Smooth muscle cell (in vitro differentiated cells): ENCODE data around the gene GDAP2. TPM values are rescaled to one million over a fixed set of nuclear protein-coding genes. Genes with fewer than 3 reads are reported as not detected.
A peak's percentile ranks its signal among the peaks of the same experiment; 100 is the strongest.

ENCODE experiments used
- DNase-seq: peaks from one replicate; lab custom pipeline; 2025; ENCODE audit not compliant: unreplicated experiment; lab: John Stamatoyannopoulos, UW
- H2AFZ ChIP-seq: fragments of 200-600 bp; sonication (generic); 2 replicates; pipeline ENCODE4 v1.6.0; 2016; ENCODE audit warnings: antibody characterized with exemption, low read depth, mild to moderate bottlenecking
- H3F3A ChIP-seq: fragments of 200-600 bp; sonication (generic); 2 replicates; pipeline ENCODE4 v1.6.0; 2017; ENCODE audit warnings: antibody characterized with exemption, low read depth
- H3K27ac ChIP-seq: fragments of 200-600 bp; sonication (generic); 2 replicates; pipeline ENCODE4 v1.5.1; 2016; ENCODE audit warnings: low read depth, mild to moderate bottlenecking
- H3K27me3 ChIP-seq: fragments of 200-600 bp; sonication (generic); 2 replicates; pipeline ENCODE4 v1.6.1; 2016; ENCODE audit warnings: low read depth, mild to moderate bottlenecking
- H3K36me3 ChIP-seq: fragments of 200-600 bp; sonication (generic); 2 replicates; pipeline ENCODE4 v1.5.1; 2016; ENCODE audit warnings: low read depth
- H3K4me1 ChIP-seq: fragments of 200-600 bp; sonication (generic); 2 replicates; pipeline ENCODE4 v1.5.1; 2016; ENCODE audit warnings: low read depth
- H3K4me2 ChIP-seq: fragments of 200-600 bp; sonication (generic); 2 replicates; pipeline ENCODE4 v1.6.0; 2016; ENCODE audit warnings: mild to moderate bottlenecking
- H3K4me3 ChIP-seq: fragments of 200-600 bp; sonication (generic); 2 replicates; pipeline ENCODE4 v1.5.1; 2016; ENCODE audit warnings: mild to moderate bottlenecking
- H3K79me2 ChIP-seq: fragments of 200-600 bp; sonication (generic); 2 replicates; pipeline ENCODE4 v1.6.0; 2016; ENCODE audit warnings: low read depth, mild to moderate bottlenecking
- H3K9ac ChIP-seq: fragments of 200-600 bp; sonication (generic); 2 replicates; pipeline ENCODE4 v1.6.0; 2016; ENCODE audit warnings: low read depth
- H3K9me3 ChIP-seq: fragments of 200-600 bp; sonication (generic); replicated peaks from 2 replicates; pipeline ENCODE4 v1.5.1; 2016; ENCODE audit warnings: low read depth
- H4K20me1 ChIP-seq: fragments of 200-600 bp; sonication (generic); 2 replicates; pipeline ENCODE4 v1.6.0; 2016; ENCODE audit warnings: low read depth
- CTCF ChIP-seq: fragments of 200-600 bp; sonication (generic); IDR thresholded peaks from 2 replicates; pipeline ENCODE4 v1.5.1; 2017; ENCODE audit warnings: borderline replicate concordance, mild to moderate bottlenecking, antibody characterized with exemption; ENCODE audit not compliant: insufficient read depth, poor library complexity, severe bottlenecking
- WGBS: methylation state at CpG from one replicate; pipeline ENCODE4 v1.1.7; 2016; ENCODE audit warnings: low lambda C conversion rate; 5-methylcytosine and 5-hydroxymethylcytosine counted together
- polyA plus RNA-seq: library from polyadenylated mRNA; unstranded; fragments of >200 nt; fragmentation: Nextera tagmentation; extraction: Ambion mirVana; gene quantifications from 2 replicates; pipeline ENCODE4 v1.2.1, GENCODE V29; 2016
- total RNA-seq: library from RNA; depleted of rRNA; stranded (reverse); fragments of >200 nt; gene quantifications from 2 replicates; pipeline ENCODE4 v1.2.3, GENCODE V29; 2014

Gene GDAP2
- total and polyA plus RNA-seq, 2 experiments from 2014 or later: 10.5 to 30.1 TPM

GRCh38 chr1:117970252-117970651 lies 40.8 kb upstream of the GDAP2 start:
- H3K4me2 ChIP-seq: no peak overlapping the region
- H4K20me1 ChIP-seq: no peaks in the 10 kb centered on the region
- no peak overlapping the region for H3K4me3 ChIP-seq
- H3K27me3 ChIP-seq: no peaks in the 10 kb centered on the region
- H3F3A ChIP-seq: no peaks in the 10 kb centered on the region
- no peak overlapping the region for H2AFZ ChIP-seq
- H3K9me3 ChIP-seq: no peaks in the 10 kb centered on the region
- no peak overlapping the region for H3K9ac ChIP-seq
- no peak for TF ChIP-seq CTCF
- peaks cover 11% of the 10 kb centered on the region for H3K4me1 ChIP-seq
- H3K36me3 ChIP-seq: no peaks in the 10 kb centered on the region
- WGBS: 88% methylated on average over 9 of the region's 9 CpGs
- DNase-seq: no peak
- H3K27ac ChIP-seq: no peak overlapping the region
- H3K79me2 ChIP-seq: no peaks in the 10 kb centered on the region

- H2AFZ ChIP-seq: no peak overlapping the region
- no peaks in the 10 kb centered on the region for H3K79me2 ChIP-seq
- H3K4me2 ChIP-seq: no peak overlapping the region
- no peak overlapping the region for H3K27ac ChIP-seq
- H3K4me1 ChIP-seq: peaks cover 11% of the 10 kb centered on the region
- no peak overlapping the region for H3K4me3 ChIP-seq
- TF ChIP-seq CTCF: no peak
- no peaks in the 10 kb centered on the region for H3K27me3 ChIP-seq
- no peak for DNase-seq
- no peaks in the 10 kb centered on the region for H3K9me3 ChIP-seq
- WGBS: 58% methylated on average over 1 of the region's 1 CpG
- H3F3A ChIP-seq: no peaks in the 10 kb centered on the region
- H3K36me3 ChIP-seq: no peaks in the 10 kb centered on the region
- no peaks in the 10 kb centered on the region for H4K20me1 ChIP-seq
- H3K9ac ChIP-seq: no peak overlapping the region
These were observed 38.5 kb upstream of the GDAP2 start for GRCh38 chr1:117967881-117968280.

- Histone ChIP-seq H3K79me2 (no peaks in the 10 kb centered on the region), H4K20me1 (no peaks in the 10 kb centered on the region), H3K4me3 (no peak overlapping the region), H2AFZ (no peak overlapping the region), H3K9me3 (no peaks in the 10 kb centered on the region), H3K4me1 (peaks cover 11% of the 10 kb centered on the region), H3K4me2 (no peak overlapping the region), H3K36me3 (no peaks in the 10 kb centered on the region), H3K9ac (no peak overlapping the region), H3K27ac (no peak overlapping the region), H3F3A (no peaks in the 10 kb centered on the region), H3K27me3 (no peaks in the 10 kb centered on the region)
- no peak for DNase-seq
- 71% methylated on average over 4 of the region's 4 CpGs for WGBS
- peak; percentile 21 for TF ChIP-seq CTCF
These were observed 38.1 kb upstream of the GDAP2 start for GRCh38 chr1:117967477-117967876.

GRCh38 chr1:117964290-117965038 lies 35.0 kb upstream of the GDAP2 start:
- no peak for DNase-seq
- Histone ChIP-seq H4K20me1 (no peaks in the 10 kb centered on the region), H3K9me3 (no peaks in the 10 kb centered on the region), H2AFZ (no peak overlapping the region), H3K9ac (no peak overlapping the region), H3K27ac (no peak overlapping the region), H3F3A (no peaks in the 10 kb centered on the region), H3K4me2 (no peak overlapping the region), H3K36me3 (no peaks in the 10 kb centered on the region), H3K4me3 (no peak overlapping the region), H3K4me1 (peaks cover 7% of the 10 kb centered on the region), H3K79me2 (no peaks in the 10 kb centered on the region), H3K27me3 (no peaks in the 10 kb centered on the region)
- no peak for TF ChIP-seq CTCF
- 90% methylated on average over 3 of the region's 3 CpGs for WGBS
